ENCODE data around the gene DNM3. TPM values are rescaled to one million over a fixed set of nuclear protein-coding genes. Genes with fewer than 3 reads are reported as not detected.

DNM3 gene
- total RNA-seq, 1 experiment from 2014 or later: 0.11 TPM

DNA sequence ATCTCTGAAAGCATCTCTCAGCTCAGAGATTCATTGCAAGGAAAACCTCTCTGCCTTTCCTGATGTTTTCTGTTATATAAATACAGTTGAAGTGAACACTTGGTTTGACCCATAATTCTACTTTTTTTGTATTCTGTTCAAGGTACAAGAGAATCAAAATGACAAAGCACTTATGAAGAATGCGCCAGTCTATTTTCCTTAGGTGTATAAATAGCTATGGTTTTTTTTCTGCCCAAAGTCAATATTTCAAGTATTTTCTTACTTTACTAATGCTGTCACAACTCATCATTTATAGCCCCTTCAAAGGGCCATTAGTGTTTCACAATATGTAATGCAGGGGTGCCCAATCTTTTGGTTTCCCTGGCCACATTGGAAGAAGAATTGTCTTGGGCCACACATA is 436.7 kb downstream of the DNM3 start:
- Histone ChIP-seq H3K4me1 (no peaks in the 10 kb centered on the region), H3K9me3 (no peaks in the 10 kb centered on the region; the same call in 1 of the 2 replicates), H3K36me3 (ENCODE audit: control insufficient read depth, insufficient read depth, low read length) (no peaks in the 10 kb centered on the region), H3K27me3 (replicated peaks; ENCODE audit: control insufficient read depth, insufficient read depth, low read length) (no peaks in the 10 kb centered on the region), H3K4me3 (ENCODE audit: low read depth, low read length) (no peak overlapping the region)
- TF ChIP-seq, protein P1, sequence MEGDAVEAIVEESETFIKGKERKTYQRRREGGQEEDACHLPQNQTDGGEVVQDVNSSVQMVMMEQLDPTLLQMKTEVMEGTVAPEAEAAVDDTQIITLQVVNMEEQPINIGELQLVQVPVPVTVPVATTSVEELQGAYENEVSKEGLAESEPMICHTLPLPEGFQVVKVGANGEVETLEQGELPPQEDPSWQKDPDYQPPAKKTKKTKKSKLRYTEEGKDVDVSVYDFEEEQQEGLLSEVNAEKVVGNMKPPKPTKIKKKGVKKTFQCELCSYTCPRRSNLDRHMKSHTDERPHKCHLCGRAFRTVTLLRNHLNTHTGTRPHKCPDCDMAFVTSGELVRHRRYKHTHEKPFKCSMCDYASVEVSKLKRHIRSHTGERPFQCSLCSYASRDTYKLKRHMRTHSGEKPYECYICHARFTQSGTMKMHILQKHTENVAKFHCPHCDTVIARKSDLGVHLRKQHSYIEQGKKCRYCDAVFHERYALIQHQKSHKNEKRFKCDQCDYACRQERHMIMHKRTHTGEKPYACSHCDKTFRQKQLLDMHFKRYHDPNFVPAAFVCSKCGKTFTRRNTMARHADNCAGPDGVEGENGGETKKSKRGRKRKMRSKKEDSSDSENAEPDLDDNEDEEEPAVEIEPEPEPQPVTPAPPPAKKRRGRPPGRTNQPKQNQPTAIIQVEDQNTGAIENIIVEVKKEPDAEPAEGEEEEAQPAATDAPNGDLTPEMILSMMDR (IDR thresholded peaks at IDR 0.05; ENCODE audit: insufficient read depth in 1 of 2, low read depth in 1 of 2, low read length in 1 of 2, severe bottlenecking in 1 of 2, unreplicated experiment in 1 of 2): no peak
- no peaks in the 10 kb centered on the region for H3K36me3 Mint-ChIP-seq (ENCODE audit: insufficient read depth, unreplicated experiment)
- no peak overlapping the region for H3K4me3 Mint-ChIP-seq (ENCODE audit: unreplicated experiment)
- no TSS peak for BruUV-seq (replicated peaks)
- no peak for DNase-seq
- peaks cover 4% of the 10 kb centered on the region for H3K27me3 Mint-ChIP-seq (ENCODE audit: insufficient read depth, unreplicated experiment)
- POLR2A ChIA-PET: no interaction called here
- H3K27ac Mint-ChIP-seq (ENCODE audit: unreplicated experiment): no peak overlapping the region
- CTCF ChIA-PET: no interaction called here
- H3K9me3 Mint-ChIP-seq (ENCODE audit: unreplicated experiment): no peaks in the 10 kb centered on the region
- no peaks in the 10 kb centered on the region for H3K4me1 Mint-ChIP-seq (ENCODE audit: low read depth, unreplicated experiment)
- intact Hi-C loops (cut with micrococcal nuclease; ENCODE audit: unreplicated experiment): no loop called here

DNA sequence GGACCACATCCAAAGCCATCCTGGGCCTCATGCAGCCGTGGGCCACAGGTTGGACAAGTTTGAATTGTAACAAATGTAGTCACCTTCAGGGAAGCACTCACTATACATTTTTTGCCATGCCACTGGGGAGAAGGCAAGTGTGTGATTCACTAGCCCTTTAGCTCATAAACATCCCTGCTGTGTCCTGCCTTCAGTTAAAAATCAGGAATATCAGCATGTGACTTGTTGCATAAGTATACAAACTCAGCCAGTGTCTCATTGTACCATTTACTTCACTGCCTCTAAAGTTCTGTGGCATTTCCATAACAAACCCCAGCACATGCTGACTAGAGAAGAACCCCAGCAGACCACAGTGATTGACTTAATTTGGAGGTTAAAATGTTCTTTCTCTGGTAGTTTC is 437.2 kb downstream of the DNM3 start:
- H3K9me3 ChIP-seq: no peaks in the 10 kb centered on the region
- no peak for DNase-seq
- H3K4me1 ChIP-seq: no peaks in the 10 kb centered on the region
- no peaks in the 10 kb centered on the region for H3K36me3 ChIP-seq (ENCODE audit: control insufficient read depth, insufficient read depth, low read length)
- intact Hi-C loops (cut with micrococcal nuclease; ENCODE audit: unreplicated experiment): no loop called here
- H3K27me3 Mint-ChIP-seq (ENCODE audit: insufficient read depth, unreplicated experiment): peaks cover 4% of the 10 kb centered on the region
- TF ChIP-seq, protein P1 (IDR thresholded peaks at IDR 0.05; ENCODE audit: insufficient read depth in 1 of 2, low read depth in 1 of 2, low read length in 1 of 2, severe bottlenecking in 1 of 2, unreplicated experiment in 1 of 2): no peak
- H3K27me3 ChIP-seq (replicated peaks; ENCODE audit: control insufficient read depth, insufficient read depth, low read length): no peaks in the 10 kb centered on the region
- no peaks in the 10 kb centered on the region for H3K36me3 Mint-ChIP-seq (ENCODE audit: insufficient read depth, unreplicated experiment)
- no peak overlapping the region for H3K4me3 ChIP-seq (ENCODE audit: low read depth, low read length)
- H3K4me1 Mint-ChIP-seq (ENCODE audit: low read depth, unreplicated experiment): no peaks in the 10 kb centered on the region
- no peak overlapping the region for H3K27ac Mint-ChIP-seq (ENCODE audit: unreplicated experiment)
- POLR2A ChIA-PET: no interaction called here
- no TSS peak for BruUV-seq (replicated peaks)
- CTCF ChIA-PET: no interaction called here
- H3K4me3 Mint-ChIP-seq (ENCODE audit: unreplicated experiment): no peak overlapping the region
- no peaks in the 10 kb centered on the region for H3K9me3 Mint-ChIP-seq (ENCODE audit: unreplicated experiment)

DNA sequence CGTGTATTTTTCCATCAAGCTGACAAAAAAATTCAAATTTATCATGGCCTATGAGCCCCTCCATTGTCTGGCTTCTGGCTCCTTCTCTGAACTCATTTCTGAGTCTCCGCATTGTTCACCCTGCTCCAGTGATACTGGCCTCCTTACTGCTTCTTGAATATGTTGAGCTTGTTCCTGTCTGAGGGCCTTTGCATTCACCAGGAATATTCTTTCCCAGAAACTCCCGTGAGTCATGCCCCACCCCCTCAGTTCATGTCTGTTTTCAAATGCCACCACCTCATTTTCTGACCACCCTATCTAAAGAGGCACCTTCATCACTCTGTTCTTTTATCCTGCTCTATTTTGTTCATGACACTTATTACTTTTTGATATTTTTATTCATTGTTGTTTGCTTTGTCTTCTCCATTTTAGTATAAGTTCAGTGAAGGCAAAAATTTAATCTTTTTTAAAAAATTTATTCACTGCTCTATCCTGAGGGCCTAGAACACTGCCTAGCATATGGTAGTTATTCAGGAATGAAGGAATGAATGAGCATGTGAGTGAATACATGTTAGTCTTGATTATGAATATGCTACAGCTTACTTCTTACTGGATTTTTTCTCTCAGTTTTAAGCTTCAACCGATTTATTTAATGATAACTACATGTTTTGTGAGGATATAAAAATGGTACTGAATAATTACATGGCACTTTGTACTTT is 438.8 kb downstream of the DNM3 start:
- Histone ChIP-seq H3K4me3 (ENCODE audit: low read depth, low read length) (no peak overlapping the region), H3K9me3 (no peaks in the 10 kb centered on the region), H3K4me1 (no peaks in the 10 kb centered on the region), H3K36me3 (ENCODE audit: control insufficient read depth, insufficient read depth, low read length) (no peaks in the 10 kb centered on the region), H3K27me3 (replicated peaks; ENCODE audit: control insufficient read depth, insufficient read depth, low read length) (no peaks in the 10 kb centered on the region)
- no TSS peak for BruUV-seq (replicated peaks)
- ChIA-PET CTCF (no interaction called here), POLR2A (no interaction called here)
- TF ChIP-seq, protein P1 (IDR thresholded peaks at IDR 0.05; ENCODE audit: insufficient read depth in 1 of 2, low read depth in 1 of 2, low read length in 1 of 2, severe bottlenecking in 1 of 2, unreplicated experiment in 1 of 2): no peak
- Mint-ChIP-seq H3K27ac (ENCODE audit: unreplicated experiment) (no peak overlapping the region), H3K36me3 (ENCODE audit: insufficient read depth, unreplicated experiment) (no peaks in the 10 kb centered on the region), H3K4me3 (ENCODE audit: unreplicated experiment) (no peak overlapping the region), H3K27me3 (ENCODE audit: insufficient read depth, unreplicated experiment) (peaks cover 4% of the 10 kb centered on the region), H3K4me1 (ENCODE audit: low read depth, unreplicated experiment) (no peaks in the 10 kb centered on the region), H3K9me3 (ENCODE audit: unreplicated experiment) (no peaks in the 10 kb centered on the region)
- DNase-seq: no peak
- intact Hi-C loops (cut with micrococcal nuclease; ENCODE audit: unreplicated experiment): no loop called here

Measured in Caco-2 (cell line).